NCI-H82 treated with DMSO at 0.1 percent for 48 hours (cell line): Measurements from ENCODE around the gene GPR137B.
"Not testable (repeated sequence)": the region's sequence is repeated elsewhere in the genome, so short reads cannot be mapped to it uniquely, and the experiment has no call there.

Experiments
- DNase-seq: peaks from one replicate; lab custom pipeline; 2025; ENCODE audit not compliant: unreplicated experiment; lab: John Stamatoyannopoulos, UW

The GPR137B gene

GRCh38 chr1:236186471-236186870 lies 44.1 kb downstream of the GPR137B start:
- not testable (repeated sequence) for DNase-seq

- not testable (repeated sequence) for DNase-seq
These were observed 45.7 kb downstream of the GPR137B start for GRCh38 chr1:236188084-236188483.

- DNase-seq, result no peak
These were observed 50.8 kb downstream of the GPR137B start for GRCh38 chr1:236193184-236193583.

- DNase-seq, result no peak
These were observed 58.6 kb downstream of the GPR137B start for GRCh38 chr1:236200925-236201324.

- no peak for DNase-seq
These were observed 59.4 kb downstream of the GPR137B start for GRCh38 chr1:236201786-236202185.

GRCh38 chr1:236204039-236204438 lies 61.7 kb downstream of the GPR137B start:
- DNase-seq, result no peak

GRCh38 chr1:236204656-236205055 lies 62.3 kb downstream of the GPR137B start:
- DNase-seq, result no peak

GRCh38 chr1:236206548-236206947 lies 64.2 kb downstream of the GPR137B start:
- no peak for DNase-seq

- DNase-seq, result peak; percentile 9
These were observed 64.8 kb downstream of the GPR137B start for GRCh38 chr1:236207121-236207520.

GRCh38 chr1:236207569-236207968 lies 65.2 kb downstream of the GPR137B start:
- no peak for DNase-seq

GRCh38 chr1:236209185-236209584 lies 66.8 kb downstream of the GPR137B start:
- no peak for DNase-seq

GRCh38 chr1:236209713-236210112 lies 67.4 kb downstream of the GPR137B start:
- DNase-seq, result no peak

- DNase-seq, result no peak
These were observed 69.5 kb downstream of the GPR137B start for GRCh38 chr1:236211815-236212214.

GRCh38 chr1:236213534-236213933 lies 71.2 kb downstream of the GPR137B start:
- DNase-seq, result no peak

GRCh38 chr1:236214761-236215160 lies 72.4 kb downstream of the GPR137B start:
- DNase-seq, result no peak

- no peak for DNase-seq
These were observed 78.1 kb downstream of the GPR137B start for GRCh38 chr1:236220473-236220872.

GRCh38 chr1:236222632-236223031 lies 80.3 kb downstream of the GPR137B start:
- DNase-seq, result no peak

- DNase-seq, result no peak
These were observed 86.1 kb downstream of the GPR137B start for GRCh38 chr1:236228411-236228810.

- DNase-seq, result no peak
These were observed 92.8 kb downstream of the GPR137B start for GRCh38 chr1:236235116-236235515.

GRCh38 chr1:236239092-236239585 lies 96.8 kb downstream of the GPR137B start:
- no peak for DNase-seq

- no peak for DNase-seq
These were observed 98.3 kb downstream of the GPR137B start for GRCh38 chr1:236240675-236241074.

- DNase-seq, result no peak
These were observed 100.2 kb downstream of the GPR137B start for GRCh38 chr1:236242568-236242967.

- DNase-seq, result no peak
These were observed 104.9 kb downstream of the GPR137B start for GRCh38 chr1:236247286-236247685.

- DNase-seq, result no peak
These were observed 109.2 kb downstream of the GPR137B start for GRCh38 chr1:236251587-236251986.
